Right renal cortex interstitium (tissue), 3 donors: Measurements from ENCODE around the gene NADSYN1. TPM values are rescaled to one million over a fixed set of nuclear protein-coding genes. Genes with fewer than 3 reads are reported as not detected.

Experiments used
- DNase-seq, 3 donors: peaks; one replicate each; pipeline ENCODE4 v3.0.0-alpha.2; 2013; ENCODE audit warnings: low read depth in 3 of 3, low spot score in 2 of 3
- polyA plus RNA-seq, 3 donors: library from polyadenylated mRNA; unstranded; fragments of 120-200 nt; gene quantifications; one replicate each; pipeline ENCODE4 v1.2.1, GENCODE V29; 2013; ENCODE audit not compliant: insufficient read length in 3 of 3

NADSYN1 gene
- polyA plus RNA-seq, 3 donors, result 35.3 to 38.3 (median 36.4) TPM

- DNase-seq, result no peak
These were observed 19.4 kb downstream of the NADSYN1 start for GRCh38 chr11:71472357-71472885.

GRCh38 chr11:71472941-71473792 is 20.2 kb downstream of the NADSYN1 start:
- DNase-seq, result no peak

- no peak for DNase-seq
These were observed 20.7 kb downstream of the NADSYN1 start for GRCh38 chr11:71473793-71474080.

- no peak for DNase-seq
These were observed 21.3 kb downstream of the NADSYN1 start for GRCh38 chr11:71474141-71474770.

- no peak for DNase-seq
These were observed 21.9 kb downstream of the NADSYN1 start for GRCh38 chr11:71474771-71475483.

- no peak for DNase-seq
These were observed 23.0 kb downstream of the NADSYN1 start for GRCh38 chr11:71476031-71476430.

- no peak for DNase-seq
These were observed 24.1 kb downstream of the NADSYN1 start for GRCh38 chr11:71476926-71477640.

- DNase-seq, result no peak
These were observed 24.9 kb downstream of the NADSYN1 start for GRCh38 chr11:71477641-71478527.

- no peak for DNase-seq
These were observed 25.5 kb downstream of the NADSYN1 start for GRCh38 chr11:71478528-71478840.

GRCh38 chr11:71481101-71481960 is 28.3 kb downstream of the NADSYN1 start:
- DNase-seq, result no peak

- no peak for DNase-seq
These were observed 29.2 kb downstream of the NADSYN1 start for GRCh38 chr11:71482216-71482615.

- DNase-seq, result no peak
These were observed 29.9 kb downstream of the NADSYN1 start for GRCh38 chr11:71482746-71483364.

- no peak for DNase-seq
These were observed 30.7 kb downstream of the NADSYN1 start for GRCh38 chr11:71483692-71484091.

GRCh38 chr11:71484248-71485062 is 31.5 kb downstream of the NADSYN1 start:
- no peak for DNase-seq

- no peak for DNase-seq
These were observed 32.0 kb downstream of the NADSYN1 start for GRCh38 chr11:71485063-71485399.

- no peak for DNase-seq
These were observed 32.5 kb downstream of the NADSYN1 start for GRCh38 chr11:71485466-71485865.

GRCh38 chr11:71486320-71486719 is 33.3 kb downstream of the NADSYN1 start:
- DNase-seq, result no peak
